DND-41 (cell line): ENCODE measurements around the gene RBM20.

ENCODE experiments used
- EZH2 ChIP-seq: IDR thresholded peaks from 3 replicates; pipeline ENCODE4 v1.6.1; 2012; ENCODE audit warnings: borderline replicate concordance, low read depth, mild to moderate bottlenecking, moderate library complexity, low read length, inconsistent platforms; ENCODE audit not compliant: severe bottlenecking
- TF ChIP-seq, protein P1 (sequence below): IDR thresholded peaks from 2 replicates; pipeline ENCODE4 v1.5.1; 2012; ENCODE audit warnings: borderline replicate concordance, low read length, moderate library complexity, mild to moderate bottlenecking; ENCODE audit not compliant: poor library complexity, severe bottlenecking; ENCODE audit errors: extremely low read depth

- TF ChIP-seq, protein P1, sequence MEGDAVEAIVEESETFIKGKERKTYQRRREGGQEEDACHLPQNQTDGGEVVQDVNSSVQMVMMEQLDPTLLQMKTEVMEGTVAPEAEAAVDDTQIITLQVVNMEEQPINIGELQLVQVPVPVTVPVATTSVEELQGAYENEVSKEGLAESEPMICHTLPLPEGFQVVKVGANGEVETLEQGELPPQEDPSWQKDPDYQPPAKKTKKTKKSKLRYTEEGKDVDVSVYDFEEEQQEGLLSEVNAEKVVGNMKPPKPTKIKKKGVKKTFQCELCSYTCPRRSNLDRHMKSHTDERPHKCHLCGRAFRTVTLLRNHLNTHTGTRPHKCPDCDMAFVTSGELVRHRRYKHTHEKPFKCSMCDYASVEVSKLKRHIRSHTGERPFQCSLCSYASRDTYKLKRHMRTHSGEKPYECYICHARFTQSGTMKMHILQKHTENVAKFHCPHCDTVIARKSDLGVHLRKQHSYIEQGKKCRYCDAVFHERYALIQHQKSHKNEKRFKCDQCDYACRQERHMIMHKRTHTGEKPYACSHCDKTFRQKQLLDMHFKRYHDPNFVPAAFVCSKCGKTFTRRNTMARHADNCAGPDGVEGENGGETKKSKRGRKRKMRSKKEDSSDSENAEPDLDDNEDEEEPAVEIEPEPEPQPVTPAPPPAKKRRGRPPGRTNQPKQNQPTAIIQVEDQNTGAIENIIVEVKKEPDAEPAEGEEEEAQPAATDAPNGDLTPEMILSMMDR, result no peak
- TF ChIP-seq EZH2, result no peak
These were observed 221.2 kb downstream of the RBM20 start for GRCh38 chr10:110865186-110865808.
